Activated effector memory CD4-positive, alpha-beta T cell treated with Interleukin-2 at 50 U/mL for 16 hours (primary cell): ENCODE results near the gene OR4D11.

Experiments used
- DNase-seq: peaks from one replicate; pipeline ENCODE4 v3.0.0-alpha.2; 2020

OR4D11 gene

GRCh38 chr11:59550368-59550841, 47.0 kb downstream of the OR4D11 start:
- peak; percentile 72 for DNase-seq

GRCh38 chr11:59550842-59551658, 47.7 kb downstream of the OR4D11 start:
- peak; percentile 59 for DNase-seq

- no peak for DNase-seq
Measured at GRCh38 chr11:59551659-59552521, 48.5 kb downstream of the OR4D11 start.

- DNase-seq = no peak
Measured at GRCh38 chr11:59552844-59553243, 49.5 kb downstream of the OR4D11 start.

GRCh38 chr11:59553323-59553722, 49.9 kb downstream of the OR4D11 start:
- no peak for DNase-seq
